ENCODE measurements around the gene ATG2A. TPM values are rescaled to one million over a fixed set of nuclear protein-coding genes. Genes with fewer than 3 reads are reported as not detected.

Gene ATG2A
- total and polyA plus RNA-seq, 10 of the 15 experiments (the other 5 are each of a cell fraction or from before 2014, with no cell fraction given), result 0.08 to 19.0 (median 4.6) TPM

- Histone ChIP-seq H3K9me3 (replicated peaks; ENCODE audit: control insufficient read depth, insufficient read depth, low read length) (no peaks in the 10 kb centered on the region), H3K4me1 (ENCODE audit: control insufficient read depth, insufficient read depth, low read length) (peaks cover 90% of the 10 kb centered on the region), H4K20me1 (ENCODE audit: control insufficient read depth, insufficient read depth) (no peaks in the 10 kb centered on the region), H3K79me2 (ENCODE audit: control insufficient read depth, insufficient read depth, low read length) (peaks cover 80% of the 10 kb centered on the region), H3K4me2 (ENCODE audit: control insufficient read depth, insufficient read depth) (peak overlapping the region; percentile 100), H3K4me3 (peak overlapping the region; percentile 44; the same call in 1 of the 2 replicates), H3K27me3 (replicated peaks in 1 of 2; ENCODE audit: control insufficient read depth in 2 of 2, insufficient read depth in 2 of 2, low read length in 1 of 2) (no peaks in the 10 kb centered on the region), H3K27ac (ENCODE audit: control insufficient read depth, insufficient read depth) (peak overlapping the region; percentile 99), H2AFZ (ENCODE audit: control insufficient read depth, low read depth, low read length) (no peak overlapping the region), H3K9ac (ENCODE audit: control insufficient read depth, insufficient read depth, low read length) (peak overlapping the region; percentile 81), H3K36me3 (ENCODE audit: control insufficient read depth in 2 of 2, insufficient read depth in 2 of 2, low read length in 1 of 2) (peaks cover 20 to 30% of the 10 kb centered on the region in 2 experiments; a peak in 3 of 4 replicates)
- FAIRE-seq (no peak), DNase-seq (ENCODE audit: low read depth, low spot score) (no peak), ATAC-seq (no peak)
- WGBS (ENCODE audit: insufficient coverage, insufficient replicate concordance, low lambda C conversion rate, missing lambda C conversion rate), result 35% methylated on average over 9 of the region's 9 CpGs
- TF ChIP-seq HDGF (IDR thresholded peaks at IDR 0.05) (no peak), ZNF687 (IDR thresholded peaks at IDR 0.05) (peak; percentile 47; the same call in 1 of the 2 replicates), SMARCA5 (IDR thresholded peaks at IDR 0.05) (no peak), SIN3A (IDR thresholded peaks at IDR 0.05; ENCODE audit: low read depth, low read length) (0 out of 2 replicates have a peak, but pooled peaks have one; percentile 31), NRF1 (conservative IDR thresholded peaks at IDR 0.05; ENCODE audit: low read depth, low read length) (no peak), CTCF (IDR thresholded peaks at IDR 0.05 in 2 of 3, conservative IDR thresholded peaks at IDR 0.05 in 1 of 3; ENCODE audit: control insufficient read depth in 2 of 3, extremely low read depth in 1 of 3, insufficient read depth in 1 of 3, low read depth in 3 of 3, low read length in 3 of 3) (no peak), ZSCAN29 (IDR thresholded peaks at IDR 0.05) (no peak), E2F8 (IDR thresholded peaks at IDR 0.05; ENCODE audit: low read depth, partially characterized antibody) (no peak), SIX5 (IDR thresholded peaks at IDR 0.05; ENCODE audit: low read depth, low read length, severe bottlenecking) (no peak), ZNF24 (IDR thresholded peaks at IDR 0.05) (no peak), ATF2 (IDR thresholded peaks at IDR 0.05; ENCODE audit: low read length) (no peak), NR2C1 (IDR thresholded peaks at IDR 0.05) (no peak), SREBF2 (IDR thresholded peaks at IDR 0.05; ENCODE audit: low read length) (no peak), SUZ12 (IDR thresholded peaks at IDR 0.05; ENCODE audit: unreplicated experiment) (no peak)
- in situ Hi-C loops (cut with MboI), result loop anchor here (10.0 kb wide), 1 partner anchor 561 kb away; the partner anchor contains the start of gene NEAT1
- CTCF ChIA-PET, result interaction anchor here (0.7 to 28.8 kb wide), 5 partner anchors 14 to 445 kb away, joined by 3 to 1208 read pairs (median 3); partner anchors contain the start of genes CDC42BPG, EHD1 and ZNHIT2
- BruUV-seq (replicated peaks), result no TSS peak
- SMC1A ChIA-PET (ENCODE audit: uncharacterized antibody, unreplicated experiment), result interaction anchor here (0.9 to 15.0 kb wide), 3 partner anchors 13 to 24 kb away, joined by 3 to 306 read pairs (median 226); partner anchors contain the start of gene EHD1
- RAD21 ChIA-PET (ENCODE audit: unreplicated experiment), result interaction anchor here (0.9 to 15.8 kb wide), 6 partner anchors 8 to 92 kb away, joined by 3 to 316 read pairs (median 6); partner anchors contain the start of genes CDC42BPG, EHD1 and PPP2R5B
- POLR2A ChIA-PET, result interaction anchor here (0.9 to 24.3 kb wide), 3 partner anchors 14 to 53 kb away, joined by 3 to 620 read pairs (median 232); partner anchors contain the start of genes CDC42BPG and EHD1
- intact Hi-C loops (cut with micrococcal nuclease; ENCODE audit: unreplicated experiment), result loop anchor here (2.0 kb wide), 1 partner anchor 13 kb away; no protein-coding TSS in a partner anchor
These were observed 52.9 kb downstream of the ATG2A start for GRCh38 chr11:64864135-64864472.
